GM19035 (cell line): Measurements from ENCODE around the gene KRTAP10-12.
"Not testable (repeated sequence)": the region's sequence is repeated elsewhere in the genome, so short reads cannot be mapped to it uniquely, and the experiment has no call there.

ENCODE experiments used
- ATAC-seq: cut with Tn5 transposase; IDR thresholded peaks from one replicate; pipeline ENCODE4 v1.9.1; 2021; ENCODE audit not compliant: unreplicated experiment

Gene KRTAP10-12

GRCh38 chr21:44697172-44697810 is at the start of gene KRTAP10-12:
Gene KRTAP10-12, plus strand, starts transcription at chr21:44697172. Its CDS starts 30 bp downstream, at chr21:44697202.
- ATAC-seq, result not testable (repeated sequence)

- no peak for ATAC-seq
Observed at GRCh38 chr21:44647222-44647552, 49.8 kb upstream of the KRTAP10-12 start.

- no peak for ATAC-seq
Observed at GRCh38 chr21:44648557-44649311, 48.2 kb upstream of the KRTAP10-12 start.

- no peak for ATAC-seq
Observed at GRCh38 chr21:44649521-44650100, 47.4 kb upstream of the KRTAP10-12 start.

GRCh38 chr21:44650265-44650972 is 46.6 kb upstream of the KRTAP10-12 start:
- ATAC-seq, result no peak

GRCh38 chr21:44650973-44651675 is 45.8 kb upstream of the KRTAP10-12 start:
- ATAC-seq, result no peak

- no peak for ATAC-seq
Observed at GRCh38 chr21:44653123-44653522, 43.8 kb upstream of the KRTAP10-12 start.

- ATAC-seq, result no peak
Observed at GRCh38 chr21:44653656-44654575, 43.1 kb upstream of the KRTAP10-12 start.

GRCh38 chr21:44654576-44655175 is 42.3 kb upstream of the KRTAP10-12 start, which contains the start of gene KRTAP12-4:
Gene KRTAP12-4, minus strand, starts transcription at chr21:44654659. Its CDS starts 45 bp downstream, at chr21:44654614.
- ATAC-seq, result no peak

- no peak for ATAC-seq
Observed at GRCh38 chr21:44656868-44657267, 40.1 kb upstream of the KRTAP10-12 start.

GRCh38 chr21:44657635-44658540 is 39.1 kb upstream of the KRTAP10-12 start, which contains the start of gene KRTAP12-3:
Gene KRTAP12-3, plus strand, starts transcription at chr21:44657932. Its CDS starts 48 bp downstream, at chr21:44657980.
- ATAC-seq, result no peak

- ATAC-seq, result no peak
Observed at GRCh38 chr21:44658541-44658910, 38.4 kb upstream of the KRTAP10-12 start.

- no peak for ATAC-seq
Observed at GRCh38 chr21:44658913-44659595, 37.9 kb upstream of the KRTAP10-12 start.

GRCh38 chr21:44661567-44661966 is 35.4 kb upstream of the KRTAP10-12 start:
- not testable (repeated sequence) for ATAC-seq

- no peak for ATAC-seq
Observed at GRCh38 chr21:44664691-44665090, 32.3 kb upstream of the KRTAP10-12 start.

GRCh38 chr21:44666401-44667320 is 30.3 kb upstream of the KRTAP10-12 start, which contains the start of gene KRTAP12-2:
Gene KRTAP12-2, minus strand, starts transcription at chr21:44666927. Its CDS starts 41 bp downstream, at chr21:44666886.
- ATAC-seq, result no peak
